Trophoblast cell (in vitro differentiated cells and primary cell): ENCODE measurements around the gene PLB1.
A peak's percentile ranks its signal among the peaks of the same experiment; 100 is the strongest.

Source experiments
- DNase-seq, 2 donors: peaks; one replicate each; pipeline ENCODE4 v3.0.0-alpha.2; 2016
- H2AFZ ChIP-seq: 2 replicates; pipeline ENCODE4 v1.6.1; 2013; ENCODE audit warnings: low read length, moderate library complexity, mild to moderate bottlenecking; ENCODE audit not compliant: insufficient read depth, poor library complexity
- H2AK5ac ChIP-seq: 2 replicates; pipeline ENCODE4 v1.6.1; 2013; ENCODE audit warnings: mild to moderate bottlenecking, low read length
- H2BK120ac ChIP-seq: 2 replicates; pipeline ENCODE4 v1.6.1; 2013; ENCODE audit warnings: low read length, mild to moderate bottlenecking, moderate library complexity; ENCODE audit not compliant: insufficient read depth, poor library complexity
- H2BK12ac ChIP-seq: 2 replicates; pipeline ENCODE4 v1.6.1; 2013; ENCODE audit warnings: mild to moderate bottlenecking, low read length, moderate library complexity
- H2BK5ac ChIP-seq: 2 replicates; pipeline ENCODE4 v1.6.1; 2013; ENCODE audit warnings: low read length, low read depth, moderate library complexity, mild to moderate bottlenecking; ENCODE audit not compliant: poor library complexity
- H3K14ac ChIP-seq: 2 replicates; pipeline ENCODE4 v1.6.1; 2013; ENCODE audit warnings: mild to moderate bottlenecking, low read length
- H3K18ac ChIP-seq: 2 replicates; pipeline ENCODE4 v1.6.1; 2013; ENCODE audit warnings: mild to moderate bottlenecking, low read length
- H3K23ac ChIP-seq: 2 replicates; pipeline ENCODE4 v1.6.1; 2013; ENCODE audit warnings: low read length
- H3K27ac ChIP-seq: 2 replicates; pipeline ENCODE4 v1.5.1; 2013; ENCODE audit warnings: low read depth, mild to moderate bottlenecking, inconsistent platforms, low read length, moderate library complexity
- H3K27me3 ChIP-seq: 2 replicates; pipeline ENCODE4 v1.6.1; 2013; ENCODE audit warnings: inconsistent platforms, mild to moderate bottlenecking, low read length, moderate library complexity; ENCODE audit not compliant: insufficient read depth
- H3K36me3 ChIP-seq, 2 experiments: 1 replicate in 1 of 2; 2 replicates in 1 of 2; pipeline ENCODE4 v1.6.1; 2013; ENCODE audit warnings: low read length in 2 of 2, mild to moderate bottlenecking in 2 of 2, moderate library complexity in 1 of 2; ENCODE audit not compliant: insufficient read depth in 2 of 2, control insufficient read depth in 1 of 2
- H3K4ac ChIP-seq: 2 replicates; pipeline ENCODE4 v1.6.1; 2013; ENCODE audit warnings: low read depth, mild to moderate bottlenecking, low read length, moderate library complexity
- H3K4me1 ChIP-seq, 2 experiments: 1 replicate in 1 of 2; 2 replicates in 1 of 2; pipeline ENCODE4 v1.6.1; 2013; ENCODE audit warnings: low read length in 2 of 2, mild to moderate bottlenecking in 2 of 2, moderate library complexity in 1 of 2; ENCODE audit not compliant: insufficient read depth in 2 of 2, control insufficient read depth in 1 of 2
- H3K4me2 ChIP-seq: 2 replicates; pipeline ENCODE4 v1.6.1; 2013; ENCODE audit warnings: inconsistent platforms, mild to moderate bottlenecking, low read length, moderate library complexity
- H3K4me3 ChIP-seq: 2 replicates; pipeline ENCODE4 v1.5.1; 2013; ENCODE audit warnings: mild to moderate bottlenecking, low read depth, low read length, inconsistent platforms
- H3K79me1 ChIP-seq: one replicate; pipeline ENCODE4 v1.6.1; 2013; ENCODE audit warnings: low read length
- H3K79me2 ChIP-seq: 2 replicates; pipeline ENCODE4 v1.6.1; 2013; ENCODE audit warnings: low read length, mild to moderate bottlenecking; ENCODE audit not compliant: control insufficient read depth, insufficient read depth, poor library complexity
- H3K9ac ChIP-seq: 2 replicates; pipeline ENCODE4 v1.6.1; 2013; ENCODE audit warnings: mild to moderate bottlenecking, low read length
- H3K9me3 ChIP-seq: 2 replicates; pipeline ENCODE4 v1.6.1; 2013; ENCODE audit warnings: low read depth, mild to moderate bottlenecking, control low read depth, inconsistent platforms, low read length; ENCODE audit not compliant: insufficient read depth
- H4K12ac ChIP-seq: 2 replicates; pipeline ENCODE4 v1.6.1; 2013; ENCODE audit warnings: low read depth, mild to moderate bottlenecking, low read length, moderate library complexity
- H4K8ac ChIP-seq: 2 replicates; pipeline ENCODE4 v1.6.1; 2013; ENCODE audit warnings: low read depth, mild to moderate bottlenecking, low read length, moderate library complexity
- H4K91ac ChIP-seq: one replicate; pipeline ENCODE4 v1.6.1; 2013; ENCODE audit warnings: low read depth, mild to moderate bottlenecking, low read length, moderate library complexity
- WGBS: extraction: QIAGEN DNeasy Blood & Tissue Kit; methylation state at CpG from one replicate; pipeline ENCODE4 v1.1.7; 2013; ENCODE audit warnings: missing lambda C conversion rate; ENCODE audit not compliant: insufficient read length, insufficient coverage; ENCODE audit errors: extremely low coverage; 5-methylcytosine and 5-hydroxymethylcytosine counted together

The PLB1 gene

GRCh38 chr2:28616396-28616999, 120.6 kb downstream of the PLB1 start:
- peaks cover 54 to 65% of the 10 kb centered on the region in 2 experiments for H3K4me1 ChIP-seq

GRCh38 chr2:28617502-28618184, 121.8 kb downstream of the PLB1 start:
- H3K36me3 ChIP-seq: no peaks in the 10 kb centered on the region
- peak overlapping the region; percentile 78 for H3K18ac ChIP-seq

More at GRCh38 chr2:28616396-28616999, 120.6 kb downstream of the PLB1 start:
- H2BK5ac ChIP-seq: no peak overlapping the region
- H2AK5ac ChIP-seq: no peak overlapping the region
- H3K14ac ChIP-seq: no peak overlapping the region
- H2BK12ac ChIP-seq: no peak overlapping the region
- H3K9me3 ChIP-seq: peaks cover 2% of the 10 kb centered on the region
- DNase-seq: peak; percentile 47 to 98
- no peaks in the 10 kb centered on the region for H3K27me3 ChIP-seq
- no peaks in the 10 kb centered on the region for H3K36me3 ChIP-seq
- H3K23ac ChIP-seq: no peak overlapping the region
- no peak overlapping the region for H3K18ac ChIP-seq
- H2AFZ ChIP-seq: no peak overlapping the region
- no peak overlapping the region for H4K91ac ChIP-seq
- no peak overlapping the region for H3K4me2 ChIP-seq
- no CpG with 5 or more reads among the region's 3 CpGs for WGBS
- H3K4me3 ChIP-seq: no peak overlapping the region
- H3K4ac ChIP-seq: no peak overlapping the region
- H4K12ac ChIP-seq: no peak overlapping the region
- no peak overlapping the region for H3K27ac ChIP-seq
- peaks cover 5% of the 10 kb centered on the region for H3K79me2 ChIP-seq
- no peak overlapping the region for H3K9ac ChIP-seq
- H3K79me1 ChIP-seq: peaks cover 59% of the 10 kb centered on the region
- no peak overlapping the region for H2BK120ac ChIP-seq
- no peak overlapping the region for H4K8ac ChIP-seq

GRCh38 chr2:28618221-28619141, 122.6 kb downstream of the PLB1 start:
- H4K91ac ChIP-seq: peak overlapping the region; percentile 89
- H4K8ac ChIP-seq: peak overlapping the region; percentile 30

More at GRCh38 chr2:28617502-28618184, 121.8 kb downstream of the PLB1 start:
- Histone ChIP-seq H2AFZ (no peak overlapping the region), H3K4me2 (no peak overlapping the region), H3K79me1 (peaks cover 56% of the 10 kb centered on the region), H4K12ac (no peak overlapping the region), H3K23ac (no peak overlapping the region), H3K4me3 (no peak overlapping the region), H3K79me2 (peaks cover 3% of the 10 kb centered on the region), H2BK12ac (peak overlapping the region; percentile 82), H3K14ac (peak overlapping the region; percentile 53), H2BK5ac (peak overlapping the region; percentile 10), H2AK5ac (peak overlapping the region; percentile 71), H3K27me3 (no peaks in the 10 kb centered on the region), H3K9me3 (no peaks in the 10 kb centered on the region), H3K9ac (no peak overlapping the region), H4K91ac (peak overlapping the region; percentile 89), H4K8ac (no peak overlapping the region), H3K27ac (no peak overlapping the region), H3K4ac (peak overlapping the region; percentile 27), H3K4me1 (peaks cover 44 to 58% of the 10 kb centered on the region in 2 experiments), H2BK120ac (peak overlapping the region; percentile 52)
- peak in 1 of 2 donors; percentile 41 for DNase-seq
- WGBS: no CpG with 5 or more reads among the region's 3 CpGs

More at GRCh38 chr2:28618221-28619141, 122.6 kb downstream of the PLB1 start:
- Histone ChIP-seq H3K4me3 (no peak overlapping the region), H2BK5ac (peak overlapping the region; percentile 65), H3K4ac (peak overlapping the region; percentile 73), H3K14ac (peak overlapping the region; percentile 90), H2BK120ac (peak overlapping the region; percentile 79), H2AK5ac (peak overlapping the region; percentile 71), H3K79me2 (peaks cover 3% of the 10 kb centered on the region), H4K12ac (no peak overlapping the region), H3K79me1 (peaks cover 55% of the 10 kb centered on the region), H3K36me3 (no peaks in the 10 kb centered on the region), H3K9me3 (no peaks in the 10 kb centered on the region), H3K27me3 (no peaks in the 10 kb centered on the region), H2BK12ac (peak overlapping the region; percentile 82), H3K4me2 (no peak overlapping the region), H3K4me1 (peaks cover 41 to 53% of the 10 kb centered on the region in 2 experiments), H2AFZ (peak overlapping the region; percentile 3), H3K18ac (peak overlapping the region; percentile 50), H3K23ac (no peak overlapping the region), H3K9ac (no peak overlapping the region), H3K27ac (peak overlapping the region; percentile 65)
- no CpG with 5 or more reads among the region's 12 CpGs for WGBS
- peak; percentile 89 to 95 for DNase-seq
